T follicular helper cell (primary cell): ENCODE measurements around the gene SLC2A1.

Experiments used
- DNase-seq: peaks from one replicate; pipeline ENCODE4 v3.0.0-alpha.2; 2020; ENCODE audit warnings: low read depth

Gene SLC2A1

DNA sequence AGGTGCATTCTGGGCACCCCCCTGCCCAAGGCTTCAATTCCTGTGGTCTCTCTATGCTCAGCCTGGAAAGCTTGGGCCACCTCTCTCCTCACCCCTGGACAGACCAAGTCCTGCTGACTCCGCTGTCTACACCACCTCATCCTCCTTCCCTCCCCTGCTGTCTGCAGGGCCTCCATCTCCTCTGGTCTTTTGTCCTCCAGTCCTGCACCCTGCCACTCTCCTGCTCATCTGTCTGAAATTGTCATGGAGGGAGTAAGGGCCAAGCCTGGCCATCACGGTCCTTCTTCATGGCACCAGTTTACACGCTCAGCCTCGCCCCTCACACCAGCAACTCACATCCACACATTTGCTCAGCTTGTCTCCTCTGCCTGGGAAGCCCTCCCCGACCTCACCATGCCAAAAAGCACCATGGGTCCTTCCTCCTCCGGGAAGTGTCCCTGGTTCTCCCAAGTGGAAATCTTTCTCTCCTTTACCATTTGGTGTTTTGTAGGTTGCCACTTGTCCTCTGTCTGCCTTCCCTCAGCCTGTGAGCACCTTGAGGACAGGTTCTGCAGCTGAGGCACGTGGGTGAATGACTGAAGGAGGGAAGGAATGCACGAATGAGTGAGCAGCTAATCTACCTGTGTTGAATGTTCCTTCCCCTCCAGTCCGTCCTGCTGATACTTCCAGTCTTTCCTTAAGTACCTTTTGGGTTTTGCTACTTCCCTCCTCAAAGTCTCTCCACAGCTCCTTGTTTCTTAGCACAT is 2.1 kb upstream of the SLC2A1 start:
- DNase-seq, result no peak

GRCh38 chr1:42960122-42960390 is 1.4 kb upstream of the SLC2A1 start:
- DNase-seq, result no peak

DNA sequence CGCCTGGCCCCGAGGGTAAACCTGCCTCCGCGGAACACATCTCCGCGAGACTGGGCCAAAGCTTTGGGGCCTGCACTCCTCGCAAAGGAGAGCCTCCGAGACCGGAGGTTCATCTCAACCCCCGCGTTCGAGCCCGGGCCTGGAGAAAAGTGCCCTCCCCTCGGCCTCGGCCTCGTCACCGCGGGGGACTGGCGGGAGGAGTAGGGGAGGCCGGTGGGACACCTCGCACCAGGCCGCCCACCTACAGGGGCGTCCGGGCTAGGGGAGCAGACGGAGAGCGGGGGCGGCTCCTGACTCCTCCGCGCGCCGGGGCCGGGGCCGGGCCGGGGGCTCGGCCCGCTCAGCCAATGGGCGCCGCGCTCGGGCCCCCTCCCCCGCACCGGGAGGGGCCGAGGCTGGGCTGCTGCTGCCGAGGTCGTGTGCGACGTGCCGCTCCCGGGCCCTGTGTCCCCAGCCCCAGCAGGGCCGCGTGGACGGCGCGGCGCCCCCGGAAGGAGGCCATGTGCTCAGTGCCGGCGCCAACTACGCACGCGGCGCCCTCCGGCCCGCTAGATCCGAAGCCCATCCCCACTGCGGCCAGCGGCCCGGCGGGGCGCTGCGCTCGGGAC is 684 bp downstream of the SLC2A1 start:
- DNase-seq, result peak; percentile 32

GRCh38 chr1:42957229-42957879 is 1.3 kb downstream of the SLC2A1 start:
- DNase-seq, result no peak

DNA sequence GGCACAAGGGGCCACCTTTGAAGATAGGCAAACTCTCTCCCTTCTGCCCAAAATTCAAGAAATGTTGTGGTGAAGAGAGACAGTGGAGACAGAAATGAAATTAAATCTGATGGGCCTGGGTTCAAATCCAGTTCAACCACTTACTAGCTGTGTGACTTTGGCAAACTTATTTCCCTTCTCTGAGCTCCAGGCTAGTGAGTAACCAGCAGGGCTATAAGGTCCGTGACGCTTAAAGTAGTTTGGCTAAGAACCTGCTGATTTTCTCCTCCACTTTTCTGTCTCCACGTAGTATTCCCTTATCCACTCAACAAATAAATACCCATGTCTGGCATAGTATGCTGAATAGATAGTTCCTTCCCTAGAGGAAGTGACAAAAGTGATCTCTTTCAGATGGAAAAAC is 1.9 kb downstream of the SLC2A1 start:
- DNase-seq, result no peak

DNA sequence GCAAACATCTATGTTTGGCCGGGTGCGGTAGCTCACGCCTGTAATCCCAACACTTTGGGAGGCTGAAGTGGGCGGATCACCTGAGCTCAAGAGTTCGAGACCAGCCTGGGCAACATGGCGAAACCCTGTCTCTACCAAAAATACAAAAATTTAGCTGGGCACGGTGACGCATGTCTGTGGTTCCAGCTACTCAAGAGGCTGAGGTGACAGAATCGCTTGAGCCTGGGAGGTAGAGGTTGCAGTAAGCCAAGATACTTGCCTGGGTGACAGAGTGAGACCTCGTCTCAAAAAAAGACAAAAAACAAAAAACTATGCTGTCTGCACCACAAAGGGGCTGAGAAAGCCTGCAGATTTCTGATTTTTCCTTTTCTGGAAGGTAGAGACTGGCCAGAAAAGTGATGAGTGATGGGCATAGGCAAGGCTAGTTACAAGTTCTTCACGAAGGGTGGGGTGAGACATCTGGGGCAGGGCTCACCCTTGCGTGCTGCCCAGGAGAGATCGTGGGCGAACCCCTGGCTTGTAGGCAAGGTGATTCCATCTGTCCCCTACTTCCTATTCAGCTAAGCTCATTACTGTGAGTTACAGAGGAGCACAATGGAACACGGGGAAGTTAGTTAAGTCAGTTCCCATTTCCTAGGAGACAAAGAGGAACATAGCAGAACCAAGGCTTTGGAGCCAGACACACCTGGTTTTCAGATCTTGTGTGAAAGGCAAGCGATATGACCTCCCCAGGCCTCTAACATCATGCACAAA is 3.2 kb downstream of the SLC2A1 start:
- no peak for DNase-seq

- no peak for DNase-seq
Measured at GRCh38 chr1:42953182-42954180, 5.2 kb downstream of the SLC2A1 start.

DNA sequence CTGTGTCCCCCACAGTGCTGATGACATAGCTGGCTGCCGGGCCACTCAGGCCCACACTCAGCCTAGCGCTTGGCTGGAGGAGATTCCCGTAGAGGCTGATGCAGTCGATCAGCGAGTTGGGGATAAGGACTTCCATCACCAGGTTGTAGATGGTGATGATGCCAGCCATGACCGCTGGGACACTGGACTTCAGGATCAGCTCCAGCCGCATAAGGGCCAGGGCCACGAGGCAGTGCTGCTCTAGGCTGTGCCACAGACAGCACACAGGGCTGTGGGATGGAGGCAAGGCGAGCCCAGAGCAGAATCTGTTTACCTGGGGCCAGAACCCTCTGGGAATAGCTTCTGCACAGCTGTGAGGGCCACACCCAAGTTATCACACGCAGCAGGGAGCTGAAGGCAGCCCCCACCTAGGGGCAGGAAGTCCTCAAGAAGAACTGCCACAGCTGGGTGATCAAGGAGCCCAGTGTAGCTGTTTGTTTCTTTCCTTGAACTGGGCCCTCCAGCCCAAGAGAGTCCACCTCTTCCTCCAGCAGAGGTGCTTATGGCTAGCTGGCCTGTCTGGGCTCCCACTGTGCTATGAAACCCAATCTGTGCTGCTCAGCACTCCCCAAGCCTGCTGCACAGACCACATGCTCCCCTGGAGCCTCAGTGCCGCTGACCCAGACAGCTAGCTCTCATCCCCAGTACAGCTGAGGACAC is 6.2 kb downstream of the SLC2A1 start:
- DNase-seq, result no peak

- DNase-seq, result no peak
Measured at GRCh38 chr1:42951588-42951987, 7.1 kb downstream of the SLC2A1 start.

- no peak for DNase-seq
Measured at GRCh38 chr1:42950116-42950481, 8.6 kb downstream of the SLC2A1 start.

GRCh38 chr1:42949312-42950115 is 9.2 kb downstream of the SLC2A1 start:
- DNase-seq, result no peak

- DNase-seq, result no peak
Measured at GRCh38 chr1:42947965-42948732, 10.5 kb downstream of the SLC2A1 start.

GRCh38 chr1:42947117-42947516 is 11.6 kb downstream of the SLC2A1 start:
- no peak for DNase-seq

- no peak for DNase-seq
Measured at GRCh38 chr1:42946120-42946898, 12.4 kb downstream of the SLC2A1 start.

- DNase-seq, result no peak
Measured at GRCh38 chr1:42945164-42945563, 13.5 kb downstream of the SLC2A1 start.

- DNase-seq, result no peak
Measured at GRCh38 chr1:42944246-42944928, 14.3 kb downstream of the SLC2A1 start.

DNA sequence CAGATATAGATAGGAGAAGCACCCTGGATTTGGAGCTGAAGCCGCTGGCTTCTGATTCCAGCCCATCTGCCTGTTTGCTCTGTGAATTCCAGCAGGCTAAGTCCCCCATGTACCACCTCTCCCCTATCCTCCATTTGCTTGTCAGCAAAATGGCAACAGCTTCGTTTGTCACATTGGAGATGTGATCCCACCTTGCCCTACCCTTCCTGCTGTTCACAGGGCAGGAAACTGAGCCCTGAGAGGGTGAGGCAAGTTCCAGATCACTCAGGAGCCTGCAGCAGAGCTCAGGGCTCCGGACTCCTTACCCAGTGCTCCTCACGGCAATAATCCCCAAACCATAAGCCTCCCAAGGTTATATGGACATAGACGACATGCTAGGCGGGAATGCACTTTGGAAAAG is 14.9 kb downstream of the SLC2A1 start:
- no peak for DNase-seq

- no peak for DNase-seq
Measured at GRCh38 chr1:42943166-42943565, 15.5 kb downstream of the SLC2A1 start.
